Loucy (cell line): Measurements from ENCODE around the gene LIPC.

Source experiments
- H2AFZ ChIP-seq: fragments of 200-600 bp; sonication (generic); 2 replicates; pipeline ENCODE4 v1.6.0; 2016; ENCODE audit warnings: antibody characterized with exemption, mild to moderate bottlenecking, low read length, moderate library complexity
- H3F3A ChIP-seq: fragments of 200-600 bp; 2 replicates; pipeline ENCODE4 v1.6.0; 2016; ENCODE audit warnings: antibody characterized with exemption, low read depth, mild to moderate bottlenecking
- H3K27me3 ChIP-seq: fragments of 200-600 bp; sonication (generic); 2 replicates; pipeline ENCODE4 v1.6.1; 2014; ENCODE audit warnings: low read length, mild to moderate bottlenecking; ENCODE audit not compliant: insufficient read depth, poor library complexity, severe bottlenecking
- H3K36me3 ChIP-seq: fragments of 200-600 bp; sonication (generic); 2 replicates; pipeline ENCODE4 v1.6.1; 2016; ENCODE audit warnings: low read length; ENCODE audit not compliant: insufficient read depth
- H3K4me1 ChIP-seq: fragments of 200-600 bp; sonication (generic); 2 replicates; pipeline ENCODE4 v1.5.1; 2014; ENCODE audit warnings: low read length, mild to moderate bottlenecking; ENCODE audit not compliant: insufficient read depth, poor library complexity, severe bottlenecking
- H3K4me2 ChIP-seq: fragments of 200-600 bp; sonication (generic); 2 replicates; pipeline ENCODE4 v1.6.0; 2014; ENCODE audit warnings: antibody characterized with exemption, low read length, low read depth, mild to moderate bottlenecking; ENCODE audit not compliant: poor library complexity, severe bottlenecking
- H3K4me3 ChIP-seq: fragments of 200-600 bp; sonication (generic); 2 replicates; pipeline ENCODE4 v1.5.1; 2014; ENCODE audit warnings: low read length, mild to moderate bottlenecking, mixed read lengths; ENCODE audit not compliant: poor library complexity, severe bottlenecking
- H3K79me2 ChIP-seq: fragments of 200-600 bp; sonication (generic); 2 replicates; pipeline ENCODE4 v1.6.1; 2014; ENCODE audit warnings: low read length; ENCODE audit not compliant: insufficient read depth
- H3K9ac ChIP-seq: fragments of 200-600 bp; sonication (generic); 2 replicates; pipeline ENCODE4 v1.6.0; 2014; ENCODE audit warnings: mild to moderate bottlenecking, low read depth, low read length, moderate library complexity; ENCODE audit not compliant: poor library complexity, severe bottlenecking
- H3K9me2 ChIP-seq: fragments of 200-600 bp; sonication (generic); replicated peaks from 2 replicates; pipeline ENCODE4 v1.6.1; 2016; ENCODE audit warnings: low read depth, low read length, mixed read lengths
- H3K9me3 ChIP-seq: fragments of 200-600 bp; sonication (generic); 2 replicates; pipeline ENCODE4 v1.6.1; 2014; ENCODE audit warnings: mild to moderate bottlenecking, antibody characterized with exemption, low read length, low read depth; ENCODE audit not compliant: insufficient read depth
- H4K20me1 ChIP-seq: fragments of 200-600 bp; sonication (generic); 2 replicates; pipeline ENCODE4 v1.6.0; 2014; ENCODE audit warnings: antibody characterized with exemption, low read length, mild to moderate bottlenecking; ENCODE audit not compliant: insufficient read depth, poor library complexity, severe bottlenecking
- EZH2phosphoT487 ChIP-seq: fragments of 200-600 bp; IDR thresholded peaks from 2 replicates; pipeline ENCODE4 v1.6.1; 2018; ENCODE audit warnings: antibody characterized with exemption, mild to moderate bottlenecking, moderate library complexity, borderline replicate concordance
- TF ChIP-seq, protein P1 (sequence below): fragments of 200-600 bp; sonication (generic); conservative IDR thresholded peaks from 2 replicates; pipeline ENCODE4 v1.5.1; 2014; ENCODE audit warnings: mild to moderate bottlenecking, antibody characterized with exemption, low read length

LIPC gene

DNA sequence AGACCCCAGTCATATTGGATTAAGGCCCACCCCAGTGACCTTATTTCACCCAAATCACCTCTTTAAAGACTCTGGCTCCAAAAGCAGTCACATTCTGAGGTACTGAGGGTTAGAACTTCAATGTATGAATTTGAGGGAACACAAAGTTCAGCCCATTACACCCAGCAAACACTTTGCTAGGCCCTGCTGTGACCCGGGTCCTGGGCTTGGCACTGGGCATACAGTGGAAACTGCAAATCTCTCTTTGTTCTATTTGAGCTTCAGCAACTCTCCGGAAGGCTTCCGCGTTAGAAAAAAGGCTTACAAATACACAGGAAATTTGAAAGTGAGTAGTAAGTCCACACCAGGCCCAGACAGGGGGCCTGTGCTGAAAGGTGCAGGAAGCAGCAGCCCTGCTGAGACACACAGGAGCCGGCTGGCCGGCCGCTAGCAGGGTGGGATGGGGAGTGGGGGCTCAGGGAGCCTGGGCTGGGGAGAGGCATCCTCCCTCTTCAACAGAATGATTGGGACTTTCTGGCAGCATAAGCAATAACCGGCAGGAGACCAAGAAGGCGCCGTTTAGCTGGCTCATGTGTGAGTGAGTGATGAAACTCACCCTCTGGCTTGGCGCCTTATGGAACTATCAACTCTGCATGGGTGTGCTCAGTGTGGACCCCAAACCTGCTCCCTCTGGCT lies 13.0 kb downstream of the LIPC start:
- H3K27me3 ChIP-seq, result no peaks in the 10 kb centered on the region
- no peaks in the 10 kb centered on the region for H3K9me3 ChIP-seq
- H3K79me2 ChIP-seq, result no peaks in the 10 kb centered on the region
- TF ChIP-seq, protein P1, sequence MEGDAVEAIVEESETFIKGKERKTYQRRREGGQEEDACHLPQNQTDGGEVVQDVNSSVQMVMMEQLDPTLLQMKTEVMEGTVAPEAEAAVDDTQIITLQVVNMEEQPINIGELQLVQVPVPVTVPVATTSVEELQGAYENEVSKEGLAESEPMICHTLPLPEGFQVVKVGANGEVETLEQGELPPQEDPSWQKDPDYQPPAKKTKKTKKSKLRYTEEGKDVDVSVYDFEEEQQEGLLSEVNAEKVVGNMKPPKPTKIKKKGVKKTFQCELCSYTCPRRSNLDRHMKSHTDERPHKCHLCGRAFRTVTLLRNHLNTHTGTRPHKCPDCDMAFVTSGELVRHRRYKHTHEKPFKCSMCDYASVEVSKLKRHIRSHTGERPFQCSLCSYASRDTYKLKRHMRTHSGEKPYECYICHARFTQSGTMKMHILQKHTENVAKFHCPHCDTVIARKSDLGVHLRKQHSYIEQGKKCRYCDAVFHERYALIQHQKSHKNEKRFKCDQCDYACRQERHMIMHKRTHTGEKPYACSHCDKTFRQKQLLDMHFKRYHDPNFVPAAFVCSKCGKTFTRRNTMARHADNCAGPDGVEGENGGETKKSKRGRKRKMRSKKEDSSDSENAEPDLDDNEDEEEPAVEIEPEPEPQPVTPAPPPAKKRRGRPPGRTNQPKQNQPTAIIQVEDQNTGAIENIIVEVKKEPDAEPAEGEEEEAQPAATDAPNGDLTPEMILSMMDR, result no peak
- no peak for TF ChIP-seq EZH2phosphoT487
- no peak overlapping the region for H3K4me3 ChIP-seq
- H4K20me1 ChIP-seq, result no peaks in the 10 kb centered on the region
- H3K4me1 ChIP-seq, result peaks cover 21% of the 10 kb centered on the region
- H2AFZ ChIP-seq, result 0 out of 2 replicates have a peak overlapping the region, but pooled peaks have one; percentile 13
- H3K36me3 ChIP-seq, result no peaks in the 10 kb centered on the region
- H3K4me2 ChIP-seq, result no peak overlapping the region
- H3K9ac ChIP-seq, result no peak overlapping the region
- H3F3A ChIP-seq, result no peaks in the 10 kb centered on the region
- H3K9me2 ChIP-seq, result no peaks in the 10 kb centered on the region

DNA sequence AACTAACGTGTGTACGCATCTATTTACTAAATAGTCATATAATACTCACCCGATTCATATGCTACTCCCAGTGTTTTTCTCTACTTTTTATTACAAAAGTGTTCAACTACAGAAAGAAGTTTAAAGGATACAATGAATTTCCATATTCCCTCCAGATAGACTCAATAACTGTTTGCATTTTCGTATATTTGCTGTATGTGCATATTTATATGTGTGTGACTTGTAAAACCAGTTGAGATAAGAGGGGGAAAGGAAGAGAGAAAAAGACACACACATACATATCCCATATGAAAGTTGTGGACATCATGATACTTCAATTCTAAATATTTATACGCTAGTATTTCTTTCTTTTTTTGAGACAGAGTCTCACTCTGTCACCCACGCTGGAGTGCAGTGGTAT lies 14.1 kb downstream of the LIPC start:
- Histone ChIP-seq H3K4me2 (no peak overlapping the region), H3K9me3 (no peaks in the 10 kb centered on the region), H4K20me1 (no peaks in the 10 kb centered on the region), H3F3A (no peaks in the 10 kb centered on the region), H3K79me2 (no peaks in the 10 kb centered on the region), H3K27me3 (no peaks in the 10 kb centered on the region), H3K4me1 (peaks cover 15% of the 10 kb centered on the region), H3K36me3 (no peaks in the 10 kb centered on the region), H3K9me2 (no peaks in the 10 kb centered on the region), H3K9ac (no peak overlapping the region), H2AFZ (no peak overlapping the region), H3K4me3 (no peak overlapping the region)
- TF ChIP-seq EZH2phosphoT487, result no peak
- TF ChIP-seq, protein P1, result no peak

DNA sequence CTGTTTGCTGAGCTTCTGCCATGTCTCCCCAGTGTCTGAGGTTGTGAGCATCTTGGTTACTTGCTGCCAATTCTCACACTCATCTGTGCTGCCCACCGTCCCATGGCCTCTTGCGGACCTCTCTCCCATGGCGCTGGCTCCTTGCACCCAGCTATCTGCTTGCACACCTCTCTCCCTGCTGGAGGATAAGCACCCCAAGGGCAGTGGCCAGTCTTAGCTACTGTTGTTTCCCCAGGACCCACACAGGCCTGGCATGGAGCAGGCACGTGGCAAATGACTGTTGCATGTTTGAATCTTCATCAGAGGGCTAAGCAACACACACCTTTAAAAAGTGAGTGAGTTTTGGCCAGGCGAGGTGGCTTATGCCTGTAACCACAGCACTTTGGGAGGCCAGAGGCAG lies 14.7 kb downstream of the LIPC start:
- H2AFZ ChIP-seq, result no peak overlapping the region
- H4K20me1 ChIP-seq, result no peaks in the 10 kb centered on the region
- no peaks in the 10 kb centered on the region for H3K36me3 ChIP-seq
- no peaks in the 10 kb centered on the region for H3K9me2 ChIP-seq
- H3K9me3 ChIP-seq, result no peaks in the 10 kb centered on the region
- H3F3A ChIP-seq, result no peaks in the 10 kb centered on the region
- no peak overlapping the region for H3K9ac ChIP-seq
- no peak overlapping the region for H3K4me3 ChIP-seq
- no peaks in the 10 kb centered on the region for H3K79me2 ChIP-seq
- H3K4me2 ChIP-seq, result no peak overlapping the region
- H3K4me1 ChIP-seq, result peaks cover 13% of the 10 kb centered on the region
- TF ChIP-seq, protein P1, result no peak
- no peak for TF ChIP-seq EZH2phosphoT487
- H3K27me3 ChIP-seq, result no peaks in the 10 kb centered on the region
